GM19193 (cell line): Measurements from ENCODE around the gene ANKRD29.

Experiments used
- POLR2A ChIP-seq: IDR thresholded peaks from 4 replicates; pipeline ENCODE4 v1.6.1; 2011; ENCODE audit not compliant: insufficient read depth, insufficient read length; ENCODE audit errors: extremely low read depth

ANKRD29 gene, protein sequence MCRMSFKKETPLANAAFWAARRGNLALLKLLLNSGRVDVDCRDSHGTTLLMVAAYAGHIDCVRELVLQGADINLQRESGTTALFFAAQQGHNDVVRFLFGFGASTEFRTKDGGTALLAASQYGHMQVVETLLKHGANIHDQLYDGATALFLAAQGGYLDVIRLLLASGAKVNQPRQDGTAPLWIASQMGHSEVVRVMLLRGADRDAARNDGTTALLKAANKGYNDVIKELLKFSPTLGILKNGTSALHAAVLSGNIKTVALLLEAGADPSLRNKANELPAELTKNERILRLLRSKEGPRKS

DNA sequence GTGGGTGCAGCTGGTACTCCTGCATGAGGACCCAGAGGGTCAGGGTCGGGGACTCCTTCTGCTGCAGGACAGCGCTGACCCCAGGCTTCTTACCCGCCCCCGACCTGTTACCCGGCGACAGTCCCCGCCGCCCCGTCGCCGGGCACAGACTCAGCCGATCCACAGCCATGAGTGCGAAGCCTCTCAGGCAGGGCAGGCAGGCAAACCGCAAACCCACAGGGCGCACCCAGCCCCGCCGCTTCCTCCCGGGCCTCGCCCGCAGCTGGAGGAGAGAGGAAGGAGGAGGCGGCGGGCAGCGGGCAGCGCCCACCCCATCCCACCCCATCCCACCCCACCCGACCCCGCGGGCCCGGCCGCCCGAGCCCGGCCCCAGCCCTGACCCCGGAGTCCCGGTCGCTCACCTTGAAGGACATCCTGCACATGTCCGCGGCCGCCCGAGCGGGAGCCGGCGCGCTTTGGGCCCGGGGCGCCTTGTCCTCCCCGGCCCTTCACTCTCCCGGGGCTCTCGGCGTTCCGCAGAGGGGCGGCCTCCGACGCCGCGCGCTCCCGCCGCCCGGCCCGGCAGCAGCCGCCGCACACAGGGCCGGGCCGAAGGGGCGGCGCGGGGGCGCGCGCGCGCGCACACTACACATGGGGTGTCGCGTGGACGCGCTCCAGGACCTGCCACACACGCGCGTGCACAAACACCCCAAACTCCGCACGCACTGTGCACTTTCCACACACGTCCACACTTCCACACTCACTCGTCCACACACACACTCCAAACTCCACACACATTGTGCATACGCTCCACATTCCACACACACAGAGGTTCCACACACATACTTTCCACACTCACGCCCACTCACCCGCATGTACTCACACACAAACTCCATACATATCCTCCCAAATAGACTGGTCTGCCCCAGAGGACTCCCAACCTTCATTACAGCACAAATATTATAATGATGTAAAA lies at the start of gene ANKRD29:
Gene ANKRD29 (minus strand): TSS at position 603 of the 955 bp plus-strand sequence. CDS start 181 bp downstream, at position 422.
- no peak for TF ChIP-seq POLR2A

DNA sequence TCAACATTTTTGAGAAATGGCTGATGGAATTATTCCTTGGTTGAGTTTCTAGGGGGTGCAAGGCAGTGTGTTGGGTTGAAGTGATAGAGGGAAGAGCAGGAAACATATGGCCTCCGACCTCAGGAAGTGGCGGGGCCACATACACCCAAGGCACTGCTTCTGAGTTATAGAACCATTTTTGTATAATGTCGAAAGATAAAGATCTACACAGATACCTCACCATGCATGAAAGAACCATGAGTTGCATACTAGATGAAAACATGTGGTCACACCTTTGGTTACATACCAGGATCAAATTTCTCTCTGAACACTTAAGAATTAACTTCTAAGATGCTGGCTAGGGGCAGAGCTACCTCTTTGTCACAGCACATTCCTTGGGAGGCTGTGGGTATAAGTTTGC lies 49.7 kb upstream of the ANKRD29 start:
- no peak for TF ChIP-seq POLR2A

DNA sequence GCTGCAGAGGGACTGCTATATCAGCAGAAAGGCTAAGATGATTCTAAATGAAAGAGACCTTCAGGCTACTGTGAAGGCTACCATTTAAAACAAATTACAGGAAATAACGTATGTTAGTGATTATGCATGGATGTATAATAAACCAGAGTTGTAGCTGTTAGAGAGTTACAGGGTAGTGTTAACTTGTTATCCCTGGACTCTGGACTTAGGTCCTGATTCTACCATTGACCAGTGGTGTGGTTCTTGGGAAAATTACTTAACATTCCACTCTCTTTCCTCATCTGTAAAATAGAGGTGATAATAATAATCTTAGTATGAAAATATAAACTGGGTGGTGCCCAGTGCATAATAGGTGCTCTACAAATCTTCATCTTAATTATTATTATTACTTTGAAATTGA lies 48.7 kb upstream of the ANKRD29 start:
- no peak for TF ChIP-seq POLR2A

DNA sequence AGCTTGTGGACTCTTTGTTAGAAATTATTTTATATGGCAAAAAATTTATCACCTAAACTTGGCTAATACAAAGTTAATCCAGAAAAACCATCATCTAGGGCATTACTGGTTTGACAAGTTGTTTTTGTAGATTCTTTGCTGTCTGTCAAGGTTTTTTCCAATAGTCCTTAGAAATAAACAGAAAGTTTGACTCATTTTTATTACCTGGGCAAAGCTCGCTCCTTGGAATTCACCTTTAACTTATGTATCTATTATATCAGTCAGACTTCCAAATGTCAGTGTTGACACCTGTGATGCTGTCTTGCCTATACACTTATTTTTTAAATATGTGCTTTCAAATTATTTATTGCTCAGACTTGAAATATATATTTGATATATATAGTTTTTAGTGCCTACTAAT lies 48.2 kb upstream of the ANKRD29 start:
- no peak for TF ChIP-seq POLR2A

DNA sequence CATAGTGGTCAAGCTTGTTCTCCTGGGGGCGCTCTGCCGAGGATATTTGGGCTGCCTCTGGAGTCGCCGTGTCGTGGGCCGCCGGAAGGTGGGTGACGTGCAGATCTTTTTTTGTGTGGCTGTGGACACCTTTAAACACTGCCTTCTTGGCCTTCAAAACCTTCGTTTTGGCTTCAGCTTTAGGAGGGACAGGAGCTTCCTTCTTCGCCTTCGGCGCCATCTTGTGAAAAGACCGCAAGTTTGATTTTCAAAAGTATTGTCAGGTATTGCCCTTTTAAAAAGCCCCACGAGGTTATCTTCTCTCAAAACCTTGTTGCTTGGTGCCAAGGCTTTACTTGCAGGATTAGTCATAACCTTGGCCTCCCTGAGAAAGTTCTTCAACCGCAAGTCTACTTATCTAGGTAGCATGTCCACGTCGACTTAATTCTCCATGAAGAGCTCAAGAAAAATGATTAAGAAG lies 47.4 kb upstream of the ANKRD29 start:
- no peak for TF ChIP-seq POLR2A

DNA sequence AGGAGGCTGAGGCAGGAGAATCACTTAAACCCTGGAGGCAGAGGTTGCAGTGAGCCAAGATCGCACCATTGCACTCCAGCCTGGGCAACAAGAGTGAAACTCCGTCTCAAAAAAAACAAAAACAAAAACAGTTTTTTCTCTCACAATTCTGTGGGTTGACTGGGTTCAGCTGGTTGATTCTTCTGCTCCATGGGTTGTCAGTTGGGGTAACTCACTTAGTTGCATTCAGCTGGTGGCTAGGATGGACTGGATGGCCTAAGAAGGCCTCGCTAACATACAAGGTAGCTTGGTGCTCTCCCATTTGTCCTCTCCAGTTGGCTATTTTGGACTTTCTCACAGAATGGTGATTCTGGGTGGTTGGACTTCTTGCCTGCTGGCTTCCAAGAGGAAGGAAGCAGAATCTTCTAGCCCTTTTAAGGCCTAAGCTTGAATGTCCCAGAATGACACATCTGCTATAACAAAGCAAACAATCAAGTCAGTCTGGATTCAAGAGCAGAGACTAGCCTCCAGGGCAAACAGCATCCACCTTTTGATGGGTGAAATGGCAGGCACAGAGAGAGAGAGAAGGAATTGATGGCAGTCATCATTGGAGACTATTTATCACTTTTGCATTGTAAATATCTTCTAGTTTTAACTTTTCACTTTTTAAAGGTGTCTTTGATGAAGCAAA lies 44.4 kb upstream of the ANKRD29 start:
- TF ChIP-seq POLR2A = no peak

DNA sequence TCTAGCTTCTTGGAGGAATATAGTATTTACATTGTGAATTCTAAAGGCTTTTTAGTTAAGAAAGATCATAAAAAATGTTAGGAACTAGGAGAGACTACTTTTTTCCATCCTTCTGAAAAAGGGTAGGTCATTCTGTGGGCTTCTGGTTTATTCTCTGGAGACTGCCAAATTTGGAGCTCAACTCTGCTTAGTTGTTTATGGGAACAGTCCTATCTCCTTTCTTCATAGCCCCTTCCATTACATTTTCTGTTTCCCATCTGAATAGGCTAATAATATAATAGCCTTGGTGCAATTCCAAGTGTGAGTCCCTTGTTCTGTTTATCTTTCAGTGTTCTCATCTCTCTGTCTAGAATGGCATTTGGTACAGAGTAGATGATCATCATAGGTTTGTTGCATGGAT lies 42.1 kb upstream of the ANKRD29 start:
- TF ChIP-seq POLR2A = no peak

DNA sequence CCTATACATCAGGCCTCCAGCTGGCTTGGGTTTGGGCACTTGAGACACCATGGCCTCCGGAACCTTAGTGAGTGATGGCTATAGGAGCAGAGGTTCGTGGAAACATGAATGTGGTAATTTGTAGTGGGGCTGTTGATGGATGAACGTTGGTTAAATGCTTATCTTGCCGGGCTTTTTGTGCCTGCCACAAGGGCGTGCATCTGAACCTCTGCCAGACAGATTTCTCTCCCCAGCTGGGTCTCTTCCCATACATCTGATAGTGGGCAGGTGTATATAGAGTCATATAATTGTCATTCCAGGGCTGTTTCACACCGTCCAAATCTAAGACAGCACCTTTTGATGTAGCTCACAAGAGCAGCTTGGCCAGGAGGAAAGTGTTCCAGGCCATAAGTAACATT lies 41.3 kb upstream of the ANKRD29 start:
- TF ChIP-seq POLR2A = no peak

DNA sequence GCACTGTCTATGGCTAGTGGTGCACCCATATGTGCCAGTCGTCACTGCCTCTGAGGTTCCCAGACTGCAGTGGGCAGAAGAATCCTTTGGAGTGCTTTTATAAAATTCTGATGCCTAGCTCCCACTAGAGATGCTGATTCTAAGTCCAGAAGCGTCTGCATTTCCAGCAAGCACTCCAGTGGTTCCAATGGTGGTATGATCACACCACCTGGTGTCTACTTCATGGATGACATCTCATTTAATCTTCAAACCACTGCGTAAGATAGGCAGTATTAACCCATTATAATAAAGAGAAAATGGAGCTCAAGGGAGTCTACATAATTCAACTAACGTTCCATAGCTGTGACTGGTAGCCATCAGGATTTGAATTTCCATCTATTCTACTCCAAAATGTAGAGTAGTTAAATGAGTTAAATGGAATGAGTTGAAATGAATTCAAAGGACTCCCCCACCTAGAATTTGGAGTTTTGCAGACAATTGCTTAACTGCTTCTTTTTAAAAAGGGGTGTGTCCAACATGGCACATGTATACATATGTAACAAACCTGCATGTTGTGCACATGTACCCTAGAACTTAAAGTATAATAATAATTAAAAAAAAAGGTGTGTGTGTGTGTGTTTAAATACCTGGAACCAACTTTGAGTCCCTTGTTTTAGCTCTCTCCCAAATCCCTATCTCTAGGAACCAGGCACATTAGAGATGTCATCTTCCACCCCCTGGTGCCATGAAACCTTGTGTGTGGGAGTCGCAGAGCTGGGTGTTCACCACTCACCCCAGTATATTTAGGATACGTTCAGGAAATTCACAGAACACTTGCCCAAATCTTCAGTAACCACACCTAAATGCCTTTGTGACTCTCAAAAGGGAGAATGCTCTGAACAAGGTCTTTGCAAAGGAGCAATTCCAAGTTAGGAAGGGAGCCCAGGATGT lies 40.6 kb upstream of the ANKRD29 start:
- TF ChIP-seq POLR2A = no peak

DNA sequence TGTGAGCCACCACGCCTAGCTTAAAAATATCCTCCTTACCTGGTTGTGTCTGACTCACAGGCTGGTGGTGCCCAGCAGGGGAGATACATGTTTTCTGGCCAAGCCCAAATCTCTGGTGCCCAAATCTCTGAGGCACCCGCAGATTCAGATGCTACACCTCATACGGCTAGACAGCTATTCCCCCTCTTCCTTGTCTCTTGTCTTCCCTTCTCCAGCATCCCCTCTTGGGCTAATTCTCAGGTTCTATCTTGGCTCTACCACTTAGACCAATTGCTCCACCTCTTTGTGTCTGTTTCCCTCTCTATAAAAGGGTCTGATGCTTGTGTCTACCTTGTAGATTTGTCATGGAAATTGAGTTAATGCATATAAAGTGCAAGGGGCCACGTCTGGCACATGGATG lies 39.9 kb upstream of the ANKRD29 start:
- no peak for TF ChIP-seq POLR2A

DNA sequence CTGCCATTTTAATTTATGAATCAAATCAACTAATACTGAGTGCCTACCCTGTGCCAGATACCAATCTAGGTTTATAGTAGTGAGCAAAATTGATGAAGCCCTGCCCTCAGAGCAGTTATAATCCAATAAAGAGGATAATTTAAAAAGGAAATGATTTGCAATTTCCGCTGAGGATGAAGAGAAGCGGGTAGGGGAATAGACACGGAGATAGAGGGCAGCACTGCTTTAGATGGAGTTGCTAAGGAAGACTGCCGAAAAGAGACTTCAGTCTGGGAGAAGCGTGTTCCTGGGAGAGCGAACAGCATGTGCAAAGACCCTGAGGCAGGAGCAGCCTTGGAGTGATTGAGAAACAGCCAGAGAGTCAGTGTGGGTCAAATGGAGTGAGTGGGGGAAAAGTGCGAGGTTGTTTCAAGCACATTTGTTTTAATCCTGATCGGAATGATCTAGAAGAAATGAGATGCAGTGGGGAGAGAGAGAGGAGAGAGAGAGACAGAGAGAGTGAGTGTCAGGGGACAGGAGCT lies 38.9 kb upstream of the ANKRD29 start:
- no peak for TF ChIP-seq POLR2A

DNA sequence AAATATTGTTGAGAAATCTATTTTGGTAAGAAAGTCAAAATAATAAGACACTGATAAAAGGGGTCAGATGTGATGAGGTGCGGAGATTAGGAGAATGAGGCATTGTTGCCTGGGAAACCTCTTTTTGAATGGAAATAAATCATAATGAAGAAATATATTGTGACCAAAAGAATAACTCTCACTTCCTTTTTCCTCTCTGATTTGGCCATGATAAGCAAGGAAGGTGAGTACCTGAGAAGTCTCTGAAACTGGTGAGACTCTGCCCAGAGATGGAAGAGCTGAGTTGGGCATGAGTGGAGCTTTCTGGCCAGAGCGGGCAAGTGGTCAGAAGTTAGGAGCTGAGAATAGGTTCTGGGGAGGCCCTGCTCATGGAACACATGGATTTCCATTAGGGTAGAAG lies 38.3 kb upstream of the ANKRD29 start:
- TF ChIP-seq POLR2A = no peak

DNA sequence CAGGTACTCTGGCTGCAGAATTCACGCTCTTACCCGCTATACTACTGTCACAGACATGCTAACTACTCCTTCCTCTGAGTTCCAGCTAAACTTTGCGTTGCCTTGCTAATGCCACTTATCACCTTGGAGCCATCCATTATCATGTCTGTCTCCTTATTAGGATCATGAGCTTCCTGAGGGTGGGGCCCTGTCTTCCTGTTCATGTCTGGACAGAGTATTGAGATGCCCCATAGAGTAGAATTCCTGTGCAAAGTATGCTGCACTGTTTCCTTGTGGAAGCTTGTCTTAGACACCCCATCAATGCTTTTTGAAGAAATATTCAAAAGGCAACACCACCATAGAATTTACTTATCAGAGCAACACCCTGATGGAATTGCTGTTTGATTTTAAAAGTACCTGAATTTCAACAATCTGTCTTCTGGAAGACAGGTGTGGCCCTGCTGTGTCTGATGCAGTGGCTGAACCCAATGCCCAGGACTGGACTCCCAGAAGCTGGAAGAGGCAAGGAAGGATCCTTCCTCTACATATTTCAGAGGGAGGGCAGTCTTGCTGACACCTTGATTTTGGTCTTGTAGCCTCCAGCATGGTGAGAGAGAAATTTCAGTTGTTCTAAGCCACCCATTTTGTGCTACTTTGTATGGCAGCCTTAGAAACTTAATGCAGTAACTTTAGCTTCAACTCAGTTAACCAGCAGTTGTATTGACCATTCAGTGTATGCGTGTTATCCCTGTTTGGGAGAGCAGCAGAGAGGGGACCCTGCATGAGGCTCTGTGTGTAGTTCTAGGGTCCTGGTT lies 32.1 kb upstream of the ANKRD29 start:
- TF ChIP-seq POLR2A = no peak

DNA sequence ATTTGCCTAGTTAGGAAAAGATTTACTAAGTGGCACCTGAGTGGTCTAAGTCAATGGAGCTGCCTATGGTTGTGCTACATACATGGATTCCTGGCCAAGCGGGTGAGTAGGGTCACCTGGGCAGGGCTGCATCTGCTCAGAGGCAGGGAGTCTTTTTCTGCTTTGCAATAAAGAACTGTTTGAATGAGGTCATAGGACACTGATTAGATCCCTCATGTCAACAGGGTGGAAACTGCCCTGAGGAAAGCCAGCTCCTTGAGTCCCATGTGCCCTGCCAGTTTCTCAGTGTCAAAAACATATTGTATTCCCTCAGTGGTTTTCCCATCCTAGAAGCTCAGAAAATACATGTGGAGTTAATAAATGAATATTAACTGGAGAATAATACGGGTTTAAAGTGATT lies 31.1 kb upstream of the ANKRD29 start:
- TF ChIP-seq POLR2A = no peak

DNA sequence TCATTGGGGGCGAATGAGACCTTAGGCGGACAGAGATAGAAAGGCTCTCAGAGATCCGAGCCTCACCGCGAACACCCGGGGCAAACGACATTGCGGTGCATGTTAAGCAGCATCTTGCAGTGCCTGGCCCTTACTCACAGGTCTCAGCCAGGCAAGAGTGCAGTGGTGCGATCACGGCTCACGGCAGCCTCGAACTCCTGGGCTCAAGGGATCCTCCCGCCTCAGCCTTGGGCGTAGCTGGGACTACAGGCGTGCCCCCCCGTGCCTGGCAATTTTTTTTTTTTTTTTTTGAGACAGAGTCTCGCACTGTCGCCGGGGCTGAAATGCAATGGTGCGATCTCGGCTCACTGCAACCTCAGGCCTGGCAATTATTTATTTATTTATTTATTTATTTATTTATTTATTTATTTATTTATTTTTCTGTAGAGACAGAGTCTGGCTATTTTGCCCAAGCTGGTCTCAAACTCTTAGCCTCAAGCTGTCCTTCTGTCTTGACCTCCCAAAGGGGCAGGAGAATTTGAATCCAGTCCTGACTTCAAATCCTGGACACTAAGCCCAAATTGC lies 27.9 kb upstream of the ANKRD29 start:
- no peak for TF ChIP-seq POLR2A
